Measurements from ENCODE around the gene PTPRCAP.

Gene PTPRCAP

DNA sequence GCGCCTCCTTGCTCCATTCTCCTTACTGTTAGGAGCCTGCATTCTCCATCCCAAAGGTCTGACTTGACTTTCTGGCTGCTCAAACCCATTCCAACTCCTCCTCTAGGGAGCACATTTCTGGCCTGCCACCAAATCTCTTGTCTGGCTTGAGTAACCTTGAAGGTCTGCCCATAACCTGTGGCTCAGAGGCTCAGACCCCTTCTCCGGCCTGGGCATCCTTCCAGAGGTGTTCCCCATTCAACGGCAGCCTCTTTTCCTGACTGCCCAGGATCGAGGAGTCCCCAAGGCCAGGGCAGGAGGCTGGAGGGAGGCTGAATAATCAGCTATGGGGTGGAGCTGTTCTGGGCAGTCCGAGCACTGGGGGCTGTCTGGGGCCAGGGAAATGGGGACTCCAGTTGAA is 43.5 kb downstream of the PTPRCAP start:
- DNase-seq: no peak

DNA sequence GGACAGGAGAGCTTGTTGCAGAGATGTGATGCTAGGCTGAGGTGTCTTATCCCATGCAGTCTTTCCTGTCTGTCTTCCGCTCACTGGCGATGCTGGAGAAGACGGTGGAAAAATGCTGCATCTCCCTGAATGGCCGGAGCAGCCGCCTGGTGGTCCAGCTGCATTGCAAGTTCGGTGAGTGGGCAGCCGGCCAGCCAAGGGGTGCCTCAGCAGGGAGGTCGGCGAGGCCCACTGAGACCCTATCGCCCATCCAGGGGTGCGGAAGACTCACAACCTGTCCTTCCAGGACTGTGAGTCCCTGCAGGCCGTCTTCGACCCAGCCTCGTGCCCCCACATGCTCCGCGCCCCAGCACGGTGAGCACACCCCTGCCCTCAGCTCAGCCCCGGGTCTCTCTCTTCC is 44.0 kb downstream of the PTPRCAP start:
- DNase-seq: no peak

DNA sequence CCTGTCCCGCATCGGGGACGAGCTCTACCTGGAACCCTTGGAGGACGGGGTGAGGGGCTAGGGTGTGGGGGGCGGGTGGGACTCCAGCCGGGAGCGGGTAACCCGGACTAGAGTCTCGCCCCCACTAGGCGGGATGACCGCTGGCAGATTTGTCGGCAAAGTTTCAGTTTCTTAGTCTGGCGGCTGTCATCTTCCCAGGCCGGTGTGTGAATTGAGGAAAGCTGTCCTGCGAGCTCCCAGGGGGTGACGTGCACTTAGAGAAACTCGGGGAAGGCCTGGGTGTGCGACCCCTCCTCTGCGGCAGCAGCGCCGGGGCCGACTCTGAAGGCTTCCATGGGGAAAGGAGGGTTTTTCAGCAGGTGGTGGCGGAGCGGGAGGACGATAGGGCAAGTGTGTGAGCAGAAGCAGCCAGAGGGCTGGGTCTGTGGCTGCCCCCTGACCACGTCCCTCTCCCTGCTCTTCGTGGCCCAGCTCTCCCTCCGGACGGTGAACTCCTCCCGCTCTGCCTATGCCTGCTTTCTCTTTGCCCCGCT is 45.2 kb downstream of the PTPRCAP start:
- peak; percentile 46 to 63 (median 60) for DNase-seq

DNA sequence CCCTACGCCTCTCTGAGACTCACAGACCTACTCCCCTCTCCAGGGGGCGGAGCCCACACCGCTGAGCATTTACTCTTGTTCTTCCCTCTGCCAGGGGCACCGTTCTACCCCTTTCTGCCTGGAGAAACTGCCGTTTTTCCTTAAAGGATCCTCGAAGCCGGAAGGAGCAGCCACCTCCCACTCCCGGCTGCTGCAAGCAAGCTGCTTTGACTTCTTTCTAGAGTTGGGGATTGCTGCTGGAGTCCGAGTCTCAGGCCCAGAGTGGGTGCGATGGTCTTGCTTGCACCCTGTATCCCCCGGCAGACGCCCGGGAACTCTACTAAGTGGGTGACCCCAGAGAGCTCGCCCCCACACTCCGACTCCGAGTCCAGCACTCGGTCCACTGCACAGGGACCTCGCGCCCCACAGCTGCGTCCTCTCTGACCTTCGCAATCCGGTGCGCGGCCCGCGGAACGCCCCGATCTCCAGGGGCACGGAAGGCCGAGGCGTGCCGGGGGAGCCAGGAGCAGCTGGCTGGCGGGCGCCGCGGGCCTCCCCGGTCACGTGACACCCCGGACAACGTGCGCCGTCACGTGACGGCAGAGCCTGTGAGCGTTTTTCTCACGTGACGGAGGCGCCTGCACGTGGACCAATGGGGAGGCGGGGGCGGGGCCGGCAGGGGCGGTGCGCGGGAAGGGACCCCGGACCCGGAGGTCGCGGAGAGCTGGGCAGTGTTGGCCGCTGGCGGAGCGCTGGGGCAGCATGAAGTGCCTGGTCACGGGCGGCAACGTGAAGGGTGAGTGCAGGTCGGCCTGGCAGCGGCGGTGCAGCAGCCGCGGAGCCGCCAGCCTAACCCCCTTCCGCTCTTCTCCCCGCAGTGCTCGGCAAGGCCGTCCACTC is 45.9 kb downstream of the PTPRCAP start, which contains the start of gene RAD9A:
RAD9A (plus strand) TSS at position 683 of the 879 bp plus-strand sequence; CDS start at position 742, 59 bp downstream.
- DNase-seq: peak; percentile 94 to 97 (median 97)

DNA sequence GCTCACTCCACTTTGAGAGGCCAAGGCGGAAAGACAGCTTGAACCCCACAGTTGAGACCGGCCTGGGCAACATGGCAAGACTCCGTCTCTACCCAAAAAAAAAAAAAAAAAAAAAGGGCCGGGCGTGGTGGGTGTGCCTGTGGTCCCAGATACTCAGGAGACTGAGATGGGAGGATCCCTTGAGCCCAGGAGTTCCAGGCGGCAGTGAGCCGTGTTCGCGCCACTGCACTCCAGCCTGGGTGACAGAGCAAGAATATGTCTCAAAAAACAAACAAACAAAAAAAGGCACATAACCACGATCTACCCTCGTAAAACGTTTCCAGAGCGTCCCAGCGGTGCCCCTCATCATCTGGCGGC is 46.6 kb downstream of the PTPRCAP start:
- no peak for DNase-seq

DNA sequence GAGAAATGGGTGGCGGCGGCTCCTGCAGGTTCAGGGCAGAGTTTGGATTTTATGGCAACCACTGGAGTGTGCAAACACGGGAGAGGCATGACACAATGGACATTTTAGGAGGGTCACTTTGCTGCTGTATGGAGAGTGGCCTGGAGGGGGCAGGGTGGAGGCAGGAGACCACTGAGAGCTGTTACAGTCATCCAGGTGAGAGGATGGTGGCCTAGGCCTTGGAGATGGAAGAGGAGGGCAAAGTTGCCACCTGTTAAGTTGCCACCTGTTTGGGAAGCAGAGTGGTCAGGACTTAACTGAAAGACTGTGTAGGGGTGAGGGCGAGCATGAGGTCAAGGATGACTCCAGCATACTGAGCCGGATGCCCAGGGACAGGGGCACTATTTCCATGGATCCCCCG is 48.0 kb downstream of the PTPRCAP start:
- DNase-seq: peak; percentile 40 to 58 (median 45)

DNA sequence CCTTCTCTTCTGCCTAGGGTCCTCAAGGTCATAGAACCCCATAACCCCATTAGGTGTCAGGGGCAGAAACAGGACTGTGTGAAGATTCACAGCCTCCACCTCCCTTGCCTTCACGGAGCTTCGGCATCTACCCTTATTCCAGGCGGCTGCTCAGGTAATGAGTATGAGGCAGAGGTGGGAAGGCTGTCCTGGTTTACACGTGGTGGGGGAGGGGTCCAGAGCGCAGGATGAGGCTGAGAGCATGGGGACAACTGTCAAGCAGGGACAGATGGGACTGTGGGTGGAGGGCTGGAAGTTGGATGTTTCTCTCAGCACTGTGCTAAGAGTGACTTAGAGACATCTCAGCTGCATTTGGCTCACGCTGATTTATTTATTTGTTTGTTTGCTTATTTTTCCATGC is 50.0 kb downstream of the PTPRCAP start:
- no peak for DNase-seq

DNA sequence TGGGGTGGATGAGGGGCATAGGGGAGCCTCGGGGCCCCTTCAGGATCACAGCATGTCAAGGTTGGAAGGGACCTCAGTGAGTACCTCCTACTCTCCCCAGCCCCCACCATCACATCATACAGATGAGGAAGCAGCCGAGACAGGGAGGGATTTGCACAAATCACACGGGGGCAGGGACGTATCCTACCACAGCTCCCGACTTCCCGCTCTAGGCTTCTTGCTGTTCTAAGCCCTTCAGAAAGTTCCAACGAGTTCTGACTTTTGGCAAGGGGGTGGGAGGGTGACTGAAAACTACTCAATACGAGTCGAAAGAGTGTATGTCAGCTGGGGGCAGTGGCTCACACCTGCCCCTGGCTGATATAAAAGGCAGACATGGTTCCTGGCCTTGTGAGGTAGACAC is 50.4 kb downstream of the PTPRCAP start:
- peak; percentile 57 to 74 (median 62) for DNase-seq

All from suppressor macrophage treated with lipopolysaccharide for 1 hour (primary cell).